ENCODE measurements around the gene MS4A10. TPM values are rescaled to one million over a fixed set of nuclear protein-coding genes. Genes with fewer than 3 reads are reported as not detected.

MS4A10 gene
- total and polyA plus RNA-seq, 2 experiments from 2014 or later = 0.21 to 0.47 TPM

DNA sequence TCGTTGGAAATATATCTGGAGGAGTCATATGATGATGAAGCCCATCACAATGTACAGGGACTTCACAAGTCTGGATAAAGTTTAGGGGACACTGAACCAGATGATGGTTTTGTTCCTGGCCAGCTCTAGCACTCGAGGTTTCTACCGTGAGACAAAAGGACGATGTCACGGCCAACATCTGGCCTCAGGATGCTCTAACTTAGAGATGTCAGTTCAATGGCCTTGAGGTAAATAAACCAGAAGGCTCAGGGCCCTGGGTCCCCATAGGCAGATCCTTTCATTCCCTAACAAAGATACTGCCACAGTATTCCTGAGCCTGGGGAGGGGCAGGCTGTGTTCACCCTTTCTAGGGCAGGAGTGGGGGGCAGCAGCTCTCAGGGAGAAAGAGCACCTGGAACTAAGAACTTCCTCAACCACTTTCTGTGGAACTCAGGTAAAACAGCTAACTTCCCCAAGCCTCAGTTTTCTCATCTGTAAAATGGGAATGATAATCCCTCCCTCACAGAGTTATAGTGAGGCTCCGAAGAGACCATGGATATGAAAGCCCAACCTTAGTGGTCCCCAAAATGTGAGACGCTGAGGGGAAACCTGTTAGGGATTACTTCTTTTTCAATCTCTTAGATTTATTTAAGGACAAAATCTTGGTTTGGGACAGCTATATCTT, 18.3 kb downstream of the MS4A10 start:
- Histone ChIP-seq H3K9me3 (ENCODE audit: low read depth) (no peaks in the 10 kb centered on the region), H3K4me3 (no peak overlapping the region), H3K9me2 (replicated peaks; ENCODE audit: insufficient read depth) (no peaks in the 10 kb centered on the region), H2AFZ (no peak overlapping the region), H4K20me1 (ENCODE audit: insufficient read depth, poor library complexity, severe bottlenecking) (no peaks in the 10 kb centered on the region), H3K27me3 (no peaks in the 10 kb centered on the region), H3K27ac (no peak overlapping the region), H3K79me2 (no peaks in the 10 kb centered on the region), H3K4me2 (no peak overlapping the region), H3K36me3 (replicated peaks; ENCODE audit: insufficient read depth, low read depth) (no peaks in the 10 kb centered on the region), H3K4me1 (ENCODE audit: insufficient read depth) (no peaks in the 10 kb centered on the region)
- DNase-seq (ENCODE audit: low spot score) = no peak
- 88% methylated on average over 7 of the region's 7 CpGs for WGBS (ENCODE audit: low lambda C conversion rate, missing lambda C conversion rate)
- no peak for TF ChIP-seq EZH2phosphoT487 (IDR thresholded peaks at IDR 0.05; ENCODE audit: low read depth, severe bottlenecking, unreplicated experiment)
- no peak for TF ChIP-seq EZH2 (IDR thresholded peaks at IDR 0.05; ENCODE audit: borderline replicate concordance)
- TF ChIP-seq, protein P1, sequence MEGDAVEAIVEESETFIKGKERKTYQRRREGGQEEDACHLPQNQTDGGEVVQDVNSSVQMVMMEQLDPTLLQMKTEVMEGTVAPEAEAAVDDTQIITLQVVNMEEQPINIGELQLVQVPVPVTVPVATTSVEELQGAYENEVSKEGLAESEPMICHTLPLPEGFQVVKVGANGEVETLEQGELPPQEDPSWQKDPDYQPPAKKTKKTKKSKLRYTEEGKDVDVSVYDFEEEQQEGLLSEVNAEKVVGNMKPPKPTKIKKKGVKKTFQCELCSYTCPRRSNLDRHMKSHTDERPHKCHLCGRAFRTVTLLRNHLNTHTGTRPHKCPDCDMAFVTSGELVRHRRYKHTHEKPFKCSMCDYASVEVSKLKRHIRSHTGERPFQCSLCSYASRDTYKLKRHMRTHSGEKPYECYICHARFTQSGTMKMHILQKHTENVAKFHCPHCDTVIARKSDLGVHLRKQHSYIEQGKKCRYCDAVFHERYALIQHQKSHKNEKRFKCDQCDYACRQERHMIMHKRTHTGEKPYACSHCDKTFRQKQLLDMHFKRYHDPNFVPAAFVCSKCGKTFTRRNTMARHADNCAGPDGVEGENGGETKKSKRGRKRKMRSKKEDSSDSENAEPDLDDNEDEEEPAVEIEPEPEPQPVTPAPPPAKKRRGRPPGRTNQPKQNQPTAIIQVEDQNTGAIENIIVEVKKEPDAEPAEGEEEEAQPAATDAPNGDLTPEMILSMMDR (IDR thresholded peaks at IDR 0.05; ENCODE audit: poor library complexity) = no peak

DNA sequence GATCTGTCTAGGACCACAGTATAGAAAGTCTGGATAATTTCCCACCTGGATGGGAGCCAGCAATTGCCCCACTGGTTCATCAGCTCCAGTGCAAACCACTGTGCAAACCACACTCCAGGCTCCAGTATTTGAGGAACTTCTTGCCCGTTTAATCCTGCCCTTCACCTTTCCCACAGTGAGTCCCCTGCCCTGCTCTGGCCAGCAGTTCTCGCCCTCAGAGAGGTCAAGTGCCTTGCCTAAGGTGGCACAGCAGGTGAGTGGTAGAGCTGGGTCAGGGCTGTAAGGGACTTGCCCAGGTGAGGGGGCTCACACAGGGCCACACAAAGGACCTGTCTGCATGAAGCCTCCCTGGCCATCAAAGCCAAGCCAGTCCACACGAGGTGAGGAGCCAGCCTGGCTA, 24.1 kb downstream of the MS4A10 start:
- H3K4me3 ChIP-seq = no peak overlapping the region
- no peaks in the 10 kb centered on the region for H3K4me1 ChIP-seq (ENCODE audit: insufficient read depth)
- DNase-seq (ENCODE audit: low spot score) = no peak
- H3K9me2 ChIP-seq (replicated peaks; ENCODE audit: insufficient read depth) = no peaks in the 10 kb centered on the region
- no peaks in the 10 kb centered on the region for H4K20me1 ChIP-seq (ENCODE audit: insufficient read depth, poor library complexity, severe bottlenecking)
- no peak overlapping the region for H3K4me2 ChIP-seq
- 79% methylated on average over 3 of the region's 3 CpGs for WGBS (ENCODE audit: low lambda C conversion rate, missing lambda C conversion rate)
- TF ChIP-seq EZH2phosphoT487 (IDR thresholded peaks at IDR 0.05; ENCODE audit: low read depth, severe bottlenecking, unreplicated experiment) = no peak
- TF ChIP-seq EZH2 (IDR thresholded peaks at IDR 0.05; ENCODE audit: borderline replicate concordance) = no peak
- TF ChIP-seq, protein P1 (IDR thresholded peaks at IDR 0.05; ENCODE audit: poor library complexity) = no peak
- H3K27ac ChIP-seq = no peak overlapping the region
- no peaks in the 10 kb centered on the region for H3K27me3 ChIP-seq
- H3K36me3 ChIP-seq (replicated peaks; ENCODE audit: insufficient read depth, low read depth) = no peaks in the 10 kb centered on the region
- no peak overlapping the region for H2AFZ ChIP-seq
- H3K9me3 ChIP-seq (ENCODE audit: low read depth) = no peaks in the 10 kb centered on the region
- H3K79me2 ChIP-seq = no peaks in the 10 kb centered on the region

DNA sequence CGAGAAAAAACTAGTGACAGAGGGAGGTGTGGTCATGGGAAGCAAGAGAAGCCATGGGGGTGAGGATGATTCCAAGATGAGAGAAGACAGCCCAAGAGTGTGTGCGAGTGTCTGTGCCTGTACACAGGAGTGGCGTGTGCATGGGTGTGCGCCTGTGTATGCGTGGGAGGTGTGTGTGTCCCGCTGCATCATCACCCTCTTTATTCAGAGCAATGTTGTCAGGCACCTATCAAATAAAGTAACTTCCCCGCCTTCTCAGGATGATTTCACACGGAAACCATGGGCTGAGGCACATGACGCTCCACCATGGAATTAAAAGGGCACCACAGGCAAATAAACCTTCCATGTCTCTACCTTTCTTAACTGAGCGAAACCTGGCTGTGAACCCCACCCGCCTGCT, 24.6 kb downstream of the MS4A10 start:
- no peak overlapping the region for H3K4me3 ChIP-seq
- H3K9me2 ChIP-seq (replicated peaks; ENCODE audit: insufficient read depth) = no peaks in the 10 kb centered on the region
- TF ChIP-seq EZH2phosphoT487 (IDR thresholded peaks at IDR 0.05; ENCODE audit: low read depth, severe bottlenecking, unreplicated experiment) = no peak
- no peak for TF ChIP-seq EZH2 (IDR thresholded peaks at IDR 0.05; ENCODE audit: borderline replicate concordance)
- H2AFZ ChIP-seq = no peak overlapping the region
- H3K27ac ChIP-seq = no peak overlapping the region
- no peaks in the 10 kb centered on the region for H4K20me1 ChIP-seq (ENCODE audit: insufficient read depth, poor library complexity, severe bottlenecking)
- no peaks in the 10 kb centered on the region for H3K27me3 ChIP-seq
- H3K9me3 ChIP-seq (ENCODE audit: low read depth) = no peaks in the 10 kb centered on the region
- H3K4me2 ChIP-seq = no peak overlapping the region
- H3K36me3 ChIP-seq (replicated peaks; ENCODE audit: insufficient read depth, low read depth) = no peaks in the 10 kb centered on the region
- WGBS (ENCODE audit: low lambda C conversion rate, missing lambda C conversion rate) = 91% methylated on average over 11 of the region's 11 CpGs
- no peaks in the 10 kb centered on the region for H3K4me1 ChIP-seq (ENCODE audit: insufficient read depth)
- DNase-seq (ENCODE audit: low spot score) = no peak
- H3K79me2 ChIP-seq = no peaks in the 10 kb centered on the region

DNA sequence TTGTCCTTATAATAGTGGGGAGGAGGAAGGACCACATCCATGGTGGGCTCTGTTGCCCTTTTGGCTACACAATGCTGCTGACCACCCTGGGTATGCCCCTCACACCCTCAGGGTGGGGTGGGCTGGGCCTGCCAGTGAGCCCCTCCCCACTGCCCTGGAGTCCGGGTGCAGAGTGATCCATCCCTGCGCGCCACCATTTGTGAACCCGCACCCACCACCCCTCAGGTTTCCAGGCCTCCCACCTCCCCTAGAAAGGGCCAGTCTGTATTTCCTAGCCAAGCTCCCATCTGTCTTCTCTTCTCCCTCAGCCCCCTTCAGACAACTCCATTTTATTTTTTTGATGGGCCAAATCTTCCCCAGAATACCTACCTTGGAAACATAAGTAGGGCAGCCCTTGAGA, 25.0 kb downstream of the MS4A10 start:
- no peak for DNase-seq (ENCODE audit: low spot score)
- Histone ChIP-seq H2AFZ (no peak overlapping the region), H3K4me2 (no peak overlapping the region), H3K9me2 (replicated peaks; ENCODE audit: insufficient read depth) (no peaks in the 10 kb centered on the region), H4K20me1 (ENCODE audit: insufficient read depth, poor library complexity, severe bottlenecking) (no peaks in the 10 kb centered on the region), H3K4me1 (ENCODE audit: insufficient read depth) (no peaks in the 10 kb centered on the region), H3K36me3 (replicated peaks; ENCODE audit: insufficient read depth, low read depth) (no peaks in the 10 kb centered on the region), H3K79me2 (no peaks in the 10 kb centered on the region), H3K27me3 (no peaks in the 10 kb centered on the region), H3K4me3 (no peak overlapping the region), H3K27ac (no peak overlapping the region), H3K9me3 (ENCODE audit: low read depth) (no peaks in the 10 kb centered on the region)
- no CpG with 5 or more reads among the region's 4 CpGs for WGBS (ENCODE audit: low lambda C conversion rate, missing lambda C conversion rate)
- TF ChIP-seq EZH2 (IDR thresholded peaks at IDR 0.05; ENCODE audit: borderline replicate concordance) (no peak), EZH2phosphoT487 (IDR thresholded peaks at IDR 0.05; ENCODE audit: low read depth, severe bottlenecking, unreplicated experiment) (no peak)
- TF ChIP-seq, protein P1 (IDR thresholded peaks at IDR 0.05; ENCODE audit: poor library complexity) = no peak
